Lower leg skin (tissue), 3 donors: ENCODE data around the gene INPP4B.

Source experiments
- CTCF ChIP-seq, 3 donors: fragments of 450-650 bp; IDR thresholded peaks; one replicate each; pipeline ENCODE4 v1.5.1; 2016; ENCODE audit warnings: antibody characterized with exemption in 3 of 3, mild to moderate bottlenecking in 3 of 3, moderate library complexity in 2 of 3
- POLR2A ChIP-seq, 2 donors: fragments of 450-650 bp; IDR thresholded peaks; one replicate each; pipeline ENCODE4 v1.6.1; 2016 to 2017; ENCODE audit warnings: antibody characterized with exemption in 2 of 2, mild to moderate bottlenecking in 1 of 2, moderate library complexity in 1 of 2

- TF ChIP-seq CTCF (IDR thresholded peaks at IDR 0.05) = no peak
- no peak for TF ChIP-seq POLR2A (IDR thresholded peaks at IDR 0.05)
Measured at GRCh38 chr4:142550965-142551364, 295.1 kb downstream of the INPP4B start.
